HG03060 (cell line): ENCODE data around the gene CHCHD3.

Experiments used
- ATAC-seq: cut with Tn5 transposase; IDR thresholded peaks from one replicate; pipeline ENCODE4 v1.9.1; 2021; ENCODE audit warnings: low read depth, moderate number of reproducible peaks; ENCODE audit not compliant: unreplicated experiment

Gene CHCHD3

GRCh38 chr7:133081119-133081598 is 731 bp downstream of the CHCHD3 start:
- ATAC-seq = no peak

- ATAC-seq = no peak
Observed at GRCh38 chr7:133079296-133079695, 2.6 kb downstream of the CHCHD3 start.

GRCh38 chr7:133077394-133077793 is 4.5 kb downstream of the CHCHD3 start:
- no peak for ATAC-seq

- no peak for ATAC-seq
Observed at GRCh38 chr7:133076142-133076541, 5.7 kb downstream of the CHCHD3 start.

GRCh38 chr7:133071506-133071905 is 10.4 kb downstream of the CHCHD3 start:
- ATAC-seq = no peak

- no peak for ATAC-seq
Observed at GRCh38 chr7:133070562-133070961, 11.3 kb downstream of the CHCHD3 start.

GRCh38 chr7:133065301-133065700 is 16.6 kb downstream of the CHCHD3 start:
- ATAC-seq = no peak

GRCh38 chr7:133064082-133064820 is 17.6 kb downstream of the CHCHD3 start:
- no peak for ATAC-seq

- no peak for ATAC-seq
Observed at GRCh38 chr7:133061792-133062191, 20.1 kb downstream of the CHCHD3 start.

GRCh38 chr7:133061357-133061756 is 20.5 kb downstream of the CHCHD3 start:
- ATAC-seq = no peak

GRCh38 chr7:133060004-133060403 is 21.9 kb downstream of the CHCHD3 start:
- ATAC-seq = no peak

- ATAC-seq = no peak
Observed at GRCh38 chr7:133059263-133059662, 22.6 kb downstream of the CHCHD3 start.

- no peak for ATAC-seq
Observed at GRCh38 chr7:133056370-133057238, 25.3 kb downstream of the CHCHD3 start.

- ATAC-seq = no peak
Observed at GRCh38 chr7:133054162-133054840, 27.6 kb downstream of the CHCHD3 start.

GRCh38 chr7:133053321-133053891 is 28.5 kb downstream of the CHCHD3 start:
- ATAC-seq = peak; percentile 38

- ATAC-seq = no peak
Observed at GRCh38 chr7:133052826-133053225, 29.1 kb downstream of the CHCHD3 start.

- ATAC-seq = no peak
Observed at GRCh38 chr7:133052401-133052756, 29.5 kb downstream of the CHCHD3 start.

- no peak for ATAC-seq
Observed at GRCh38 chr7:133051719-133052400, 30.0 kb downstream of the CHCHD3 start.

- no peak for ATAC-seq
Observed at GRCh38 chr7:133051066-133051465, 30.8 kb downstream of the CHCHD3 start.
